Inferior parietal cortex (tissue), 1 donor: ENCODE results near the gene THADA.

Experiments
- DNase-seq: peaks from one replicate; pipeline ENCODE4 v3.0.0-alpha.2; 2016; ENCODE audit errors: extremely low spot score

Gene THADA

GRCh38 chr2:43325107-43325811, 270.6 kb downstream of the THADA start:
- no peak for DNase-seq

DNA sequence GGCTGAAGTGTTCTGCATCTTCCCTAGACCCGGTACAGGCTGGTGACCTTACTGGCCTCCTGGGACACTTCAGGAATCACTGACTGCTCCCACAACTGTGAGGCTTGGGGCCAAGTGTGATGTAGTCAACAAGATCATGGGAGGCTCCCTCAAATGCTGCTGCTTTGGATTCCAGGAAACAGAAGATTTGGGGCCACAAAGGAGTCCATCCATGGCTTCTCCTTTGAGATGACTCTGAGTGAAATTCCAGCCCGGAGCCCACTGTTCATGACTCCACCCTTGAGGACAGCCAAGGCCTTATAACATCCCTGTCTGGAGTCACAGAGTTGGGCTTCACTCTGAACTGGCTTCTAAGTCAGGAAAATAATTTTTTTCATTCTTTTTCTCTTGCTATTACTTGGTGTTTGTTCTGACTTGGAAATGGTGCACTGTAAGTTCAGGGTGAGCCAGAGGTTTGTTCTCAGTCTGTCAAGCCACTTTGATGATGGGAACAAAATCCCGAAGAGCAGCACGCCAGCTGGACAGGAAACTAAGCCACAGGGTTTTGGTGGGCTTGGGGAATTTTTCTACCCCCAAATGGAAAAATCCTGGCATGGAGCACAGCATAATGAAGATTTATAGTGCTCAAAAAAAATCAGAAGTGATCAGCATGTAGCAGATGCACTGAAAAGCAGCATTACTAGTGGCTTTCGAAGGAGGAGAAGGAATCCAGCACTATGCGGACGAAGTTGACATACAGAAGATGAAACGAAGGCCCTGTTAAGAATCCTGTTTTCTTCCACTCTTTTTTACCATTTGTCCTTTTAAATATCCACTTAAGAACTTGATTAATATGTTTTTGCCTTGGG, 271.4 kb downstream of the THADA start:
- DNase-seq: no peak

DNA sequence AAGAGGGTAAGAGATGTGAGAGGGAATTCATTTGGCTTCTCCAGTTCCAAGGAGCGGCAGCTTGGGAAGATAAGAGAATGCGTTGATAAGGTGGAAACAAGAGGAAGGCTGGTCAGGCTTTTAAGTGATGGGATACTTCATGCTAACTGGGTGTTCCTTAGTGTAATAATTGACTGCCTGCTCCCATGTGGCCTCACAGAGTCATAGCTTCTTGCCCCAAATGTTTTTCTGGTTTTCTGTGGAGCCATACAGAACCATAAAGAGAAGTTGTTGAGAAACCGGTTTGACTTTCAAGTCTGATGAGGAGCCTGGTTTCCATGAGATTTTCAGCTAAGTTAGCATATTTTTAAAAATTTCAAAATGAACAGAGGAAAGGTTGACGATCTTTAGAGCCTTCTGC, 272.0 kb downstream of the THADA start:
- no peak for DNase-seq

- DNase-seq: no peak
Measured at GRCh38 chr2:43321446-43321845, 274.4 kb downstream of the THADA start.

DNA sequence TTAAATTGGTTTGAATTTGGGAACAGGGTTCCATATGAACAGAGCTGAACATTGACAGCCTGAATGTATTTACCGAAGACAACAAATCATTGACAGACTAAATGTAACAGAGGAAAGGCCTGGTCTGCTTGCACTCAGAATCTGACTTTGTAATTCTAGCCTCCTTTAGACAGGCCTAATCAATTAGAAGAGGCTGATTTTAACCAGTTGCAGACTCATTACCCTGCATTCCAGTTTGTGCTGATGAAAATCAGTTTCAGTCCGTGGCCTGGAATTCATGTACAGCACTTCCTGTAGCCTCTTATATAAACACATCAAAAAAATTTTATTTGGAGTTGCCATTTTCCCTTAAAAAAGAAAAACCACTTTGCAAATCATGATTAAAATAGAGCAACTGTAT, 276.3 kb downstream of the THADA start:
- DNase-seq: no peak

DNA sequence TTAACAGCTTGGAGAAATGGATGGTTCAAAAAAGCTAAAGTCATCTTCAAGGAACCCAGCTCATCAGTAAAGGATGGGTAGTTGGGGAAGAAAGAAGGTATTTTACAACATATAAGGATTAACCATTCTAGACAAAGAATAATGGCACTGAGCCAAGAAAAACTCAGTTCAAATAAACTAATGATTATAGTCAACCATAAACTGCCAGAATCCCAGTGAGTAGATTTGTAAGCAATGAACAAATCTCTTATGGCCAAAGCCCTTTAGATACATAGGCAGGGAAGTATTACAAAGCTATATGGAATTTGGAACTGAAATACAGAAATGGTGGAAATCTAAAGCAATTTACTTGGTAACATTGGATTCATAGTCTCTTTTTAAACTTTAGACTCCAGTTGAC, 277.0 kb downstream of the THADA start:
- no peak for DNase-seq

- DNase-seq: no peak
Measured at GRCh38 chr2:43317680-43318079, 278.2 kb downstream of the THADA start.

- DNase-seq: no peak
Measured at GRCh38 chr2:43317194-43317593, 278.6 kb downstream of the THADA start.

DNA sequence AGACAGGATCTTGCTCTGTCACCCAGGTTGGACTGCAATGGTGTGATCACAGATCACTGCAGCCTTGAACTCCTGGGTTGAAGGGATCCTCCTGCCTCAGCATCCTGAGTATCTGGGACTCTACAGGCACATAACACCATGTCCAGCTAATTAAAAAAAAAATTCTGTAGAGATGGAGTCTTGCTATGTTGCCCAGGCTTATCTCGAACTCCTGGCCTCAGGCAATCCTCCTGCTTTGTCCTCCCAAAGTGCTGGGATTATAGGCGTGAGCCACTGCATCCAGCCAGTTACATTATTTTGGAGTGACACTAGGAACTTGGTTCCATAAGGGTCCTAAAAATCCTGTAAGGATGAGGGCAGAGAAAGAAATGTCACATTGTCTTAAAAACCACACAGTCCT, 280.4 kb downstream of the THADA start:
- DNase-seq: no peak

DNA sequence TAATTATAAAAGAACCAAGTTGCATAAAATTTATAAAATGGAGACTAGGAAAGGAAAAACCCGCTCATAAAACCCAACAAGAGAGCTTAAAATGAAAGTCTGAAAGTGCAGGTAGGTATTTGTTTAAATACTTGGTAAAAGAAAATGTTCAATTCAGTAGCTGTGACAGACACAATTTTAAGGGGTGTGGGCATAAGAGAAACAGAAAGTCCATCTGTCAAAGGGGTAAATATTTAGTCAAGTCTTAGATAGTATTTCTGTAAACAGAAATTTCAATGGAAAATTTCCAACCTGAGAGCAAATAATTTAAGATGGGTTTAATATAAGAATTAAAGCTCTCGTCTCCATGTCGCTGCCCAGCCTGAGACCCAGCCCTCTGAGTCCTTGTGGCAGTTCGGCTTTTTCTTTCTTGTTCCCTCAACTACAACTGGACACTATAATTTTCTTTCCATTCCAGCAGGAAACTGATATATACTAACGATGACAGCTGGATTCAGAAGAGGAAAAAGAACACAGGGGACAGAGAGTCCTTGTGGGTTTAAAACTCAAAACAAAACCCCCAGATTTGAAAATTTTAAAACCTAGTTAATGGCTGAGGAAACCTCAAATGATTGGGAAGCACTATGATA, 281.4 kb downstream of the THADA start:
- DNase-seq: no peak

DNA sequence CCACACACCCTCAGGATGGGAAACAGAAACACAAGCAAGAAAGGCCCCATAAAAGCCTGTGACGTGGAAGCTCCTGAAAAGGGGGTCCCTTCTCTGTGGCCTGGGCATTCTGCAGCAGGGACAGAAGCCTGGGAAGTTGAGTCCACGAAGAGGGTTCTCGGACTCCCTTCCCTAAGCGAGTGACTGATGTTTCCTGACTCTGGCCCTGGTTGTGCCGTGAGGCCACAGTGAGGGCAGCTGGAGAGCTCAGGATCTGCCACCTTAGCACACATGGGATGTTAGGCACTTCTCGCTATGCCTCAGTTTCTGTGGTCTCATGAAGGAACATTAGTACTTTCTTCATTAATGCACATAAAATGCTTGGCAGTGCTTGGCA, 282.2 kb downstream of the THADA start:
- no peak for DNase-seq

DNA sequence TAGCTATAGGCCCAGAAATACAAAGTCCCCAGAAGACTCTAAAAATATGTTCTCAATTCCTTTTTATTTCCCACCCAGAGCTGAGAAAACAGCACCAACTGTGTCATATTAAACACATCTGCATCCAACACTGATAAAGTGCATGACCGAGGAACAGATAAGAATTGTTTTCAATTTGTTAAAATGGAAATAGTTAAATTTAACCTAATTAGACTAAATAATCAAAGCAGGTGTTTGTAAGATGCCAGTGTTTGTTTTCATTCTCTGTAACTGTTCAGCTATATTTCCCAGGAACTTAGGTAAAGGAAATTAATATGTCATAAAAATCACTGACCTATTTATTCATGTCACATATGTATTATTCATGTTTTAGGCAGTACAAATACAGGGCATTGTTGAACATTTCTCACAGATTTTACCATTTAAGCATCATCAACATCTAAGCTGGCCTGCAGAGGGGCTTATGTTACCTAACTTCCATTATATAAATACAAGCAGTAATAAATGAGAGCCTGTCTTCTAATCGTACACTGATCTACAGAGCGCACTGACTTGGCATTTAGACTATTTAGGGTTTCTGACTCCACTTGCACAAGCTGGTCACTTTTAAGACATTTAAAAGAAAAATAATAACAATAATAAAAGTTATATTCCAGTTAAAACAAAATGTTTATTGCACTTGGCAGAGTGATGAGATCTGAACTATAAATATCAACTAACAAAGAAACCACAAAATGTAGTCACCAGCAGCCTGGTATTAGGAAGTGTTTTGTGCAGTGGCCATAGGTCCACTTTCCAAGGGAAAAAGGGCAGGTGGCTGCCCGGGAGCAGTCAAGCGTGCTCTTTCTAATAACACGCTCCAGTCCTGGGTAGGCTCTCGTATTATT, 282.8 kb downstream of the THADA start:
- DNase-seq: no peak

DNA sequence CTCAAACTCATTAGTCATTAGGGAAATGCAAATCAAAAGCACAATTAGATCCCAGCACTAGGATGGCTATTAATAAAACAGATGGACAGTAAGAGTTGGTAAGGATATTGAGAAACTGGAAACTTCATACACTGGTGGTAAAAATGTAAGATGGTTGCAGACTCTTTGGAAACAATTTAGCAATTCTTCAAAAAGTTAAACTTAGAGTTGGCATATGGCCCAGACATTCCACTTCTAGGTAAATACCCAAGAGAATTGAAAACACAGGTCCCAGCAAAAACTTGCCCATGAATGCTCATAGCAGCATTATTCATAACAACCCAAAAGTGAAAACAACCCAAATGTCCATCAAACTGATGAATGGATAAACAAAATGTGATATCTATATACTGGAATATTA, 284.6 kb downstream of the THADA start:
- no peak for DNase-seq

GRCh38 chr2:43309935-43310334, 285.9 kb downstream of the THADA start:
- DNase-seq: no peak

DNA sequence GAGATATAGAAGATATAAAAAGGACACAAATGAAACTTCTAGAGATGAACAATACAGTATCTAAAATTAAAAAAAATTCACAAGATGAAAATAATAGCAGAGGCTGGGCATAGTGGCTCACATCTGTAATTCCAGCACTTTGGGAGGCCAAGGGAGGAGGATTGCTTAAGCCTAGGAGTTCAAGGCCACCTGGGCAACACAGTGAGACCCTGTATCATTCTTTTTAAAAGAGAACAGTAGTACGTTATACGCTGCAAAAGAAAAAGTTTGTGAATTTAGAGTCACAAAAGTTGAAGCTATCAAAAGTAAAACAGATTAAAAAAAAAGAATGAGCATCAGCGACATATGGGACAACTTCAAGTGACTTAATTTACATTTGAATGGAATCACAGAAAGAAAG, 287.9 kb downstream of the THADA start:
- no peak for DNase-seq

DNA sequence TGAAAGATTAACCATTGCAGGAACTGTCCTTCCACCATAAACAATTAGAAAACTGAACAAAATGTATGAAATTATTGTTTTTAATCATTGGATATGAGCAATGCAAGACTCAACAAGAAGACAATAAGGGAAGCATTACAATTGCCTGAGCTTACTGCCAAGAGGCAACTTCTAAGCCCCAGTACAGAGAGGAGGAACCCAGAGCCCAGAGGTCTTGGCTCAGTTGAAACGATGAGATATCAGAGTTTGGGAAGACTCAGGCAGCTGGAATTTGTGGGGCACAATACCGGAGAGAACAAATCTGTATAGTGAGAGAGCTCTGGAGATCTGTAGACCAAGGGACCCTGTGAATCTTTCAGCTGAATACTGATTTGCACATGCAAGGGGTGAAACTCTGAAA, 288.8 kb downstream of the THADA start:
- DNase-seq: no peak

DNA sequence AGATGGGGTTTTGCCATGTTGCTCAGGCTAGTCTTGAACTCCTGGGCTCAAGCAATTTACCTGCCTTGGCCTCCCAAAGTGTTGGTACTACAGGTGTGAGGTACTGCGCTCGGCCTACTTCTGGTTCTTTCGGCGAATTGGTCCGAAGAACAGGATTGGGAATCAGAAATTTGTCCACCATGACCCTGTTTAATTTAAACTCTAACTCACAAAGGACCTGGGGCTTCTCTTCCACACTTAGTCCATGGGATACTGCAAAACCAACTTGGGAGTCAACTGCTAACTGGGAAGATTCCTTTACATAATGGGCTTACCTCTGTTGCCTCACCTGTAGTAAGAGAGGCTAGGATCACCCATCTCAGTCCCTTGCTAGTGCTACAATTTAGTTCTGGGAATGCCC, 289.6 kb downstream of the THADA start:
- DNase-seq: no peak

- DNase-seq: no peak
Measured at GRCh38 chr2:43305517-43305916, 290.3 kb downstream of the THADA start.

DNA sequence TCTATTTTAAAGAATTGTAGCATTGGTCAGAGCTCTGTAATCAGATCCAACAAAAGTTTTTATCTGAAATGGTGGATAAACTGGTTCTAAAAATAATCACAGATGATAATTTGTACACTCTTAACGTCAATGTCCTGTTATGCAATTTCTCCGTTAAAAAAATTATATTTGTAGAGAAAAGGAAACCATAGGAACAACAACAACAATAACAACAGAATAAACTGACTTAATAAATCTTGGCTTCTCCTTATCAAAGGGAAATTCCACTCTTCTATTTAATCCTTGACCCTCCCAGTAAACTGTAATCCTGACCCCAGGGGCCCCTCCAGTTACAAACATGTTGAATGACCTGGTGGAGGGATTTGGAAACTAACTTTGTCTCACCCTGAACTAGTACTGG, 290.8 kb downstream of the THADA start:
- DNase-seq: no peak

DNA sequence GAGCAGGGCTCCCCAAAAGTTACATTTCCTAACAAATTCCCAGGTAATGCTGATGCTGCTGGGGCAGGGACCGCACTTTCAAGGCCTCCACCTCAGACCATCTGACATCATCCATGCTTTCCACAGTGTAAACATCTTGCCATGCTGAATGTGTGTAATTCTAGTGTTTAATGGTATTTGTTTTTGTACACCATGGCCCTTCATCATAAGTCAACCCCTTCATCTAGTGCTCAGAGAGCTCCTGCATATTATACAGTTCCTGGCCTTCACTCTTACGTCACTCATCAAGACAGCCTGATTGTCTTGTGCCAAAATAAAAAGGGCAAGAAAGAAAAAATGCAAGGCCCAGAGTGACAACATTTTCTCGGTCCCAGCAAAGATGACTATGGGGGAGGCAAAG, 291.9 kb downstream of the THADA start:
- no peak for DNase-seq

- DNase-seq: no peak
Measured at GRCh38 chr2:43302961-43303494, 292.8 kb downstream of the THADA start.
